Hepatocyte (in vitro differentiated cells): ENCODE data around the gene SYCP2L. TPM values are rescaled to one million over a fixed set of nuclear protein-coding genes. Genes with fewer than 3 reads are reported as not detected.

Source experiments
- DNase-seq: peaks from one replicate; pipeline ENCODE4 v3.0.0-alpha.2; 2016; ENCODE audit warnings: low spot score
- H2AFZ ChIP-seq: fragments of 200-600 bp; sonication (generic); 2 replicates; pipeline ENCODE4 v1.6.0; 2016; ENCODE audit warnings: antibody characterized with exemption, mild to moderate bottlenecking
- H3K27ac ChIP-seq: fragments of 200-600 bp; sonication (generic); 2 replicates; pipeline ENCODE4 v1.5.1; 2016; ENCODE audit warnings: mild to moderate bottlenecking
- H3K27me3 ChIP-seq: fragments of 200-600 bp; sonication (generic); 2 replicates; pipeline ENCODE4 v1.6.1; 2016
- H3K36me3 ChIP-seq: fragments of 200-600 bp; sonication (generic); replicated peaks from 2 replicates; pipeline ENCODE4 v1.5.1; 2016; ENCODE audit warnings: low read depth; ENCODE audit not compliant: insufficient read depth
- H3K4me1 ChIP-seq: fragments of 200-600 bp; sonication (generic); 2 replicates; pipeline ENCODE4 v1.5.1; 2016; ENCODE audit warnings: mild to moderate bottlenecking, moderate library complexity; ENCODE audit not compliant: insufficient read depth
- H3K4me2 ChIP-seq: fragments of 200-600 bp; sonication (generic); 2 replicates; pipeline ENCODE4 v1.6.0; 2016
- H3K4me3 ChIP-seq: fragments of 200-600 bp; sonication (generic); 2 replicates; pipeline ENCODE4 v1.5.1; 2016; ENCODE audit warnings: mild to moderate bottlenecking
- H3K79me2 ChIP-seq: fragments of 200-600 bp; sonication (generic); 2 replicates; pipeline ENCODE4 v1.6.0; 2017; ENCODE audit warnings: mild to moderate bottlenecking
- H3K9me2 ChIP-seq: fragments of 200-600 bp; sonication (generic); replicated peaks from 2 replicates; pipeline ENCODE4 v1.6.0; 2017; ENCODE audit warnings: mild to moderate bottlenecking; ENCODE audit not compliant: insufficient read depth
- H3K9me3 ChIP-seq: fragments of 200-600 bp; sonication (generic); 2 replicates; pipeline ENCODE4 v1.5.1; 2016; ENCODE audit warnings: low read depth, mild to moderate bottlenecking
- H4K20me1 ChIP-seq: fragments of 200-600 bp; sonication (generic); 2 replicates; pipeline ENCODE4 v1.6.0; 2016; ENCODE audit warnings: mild to moderate bottlenecking; ENCODE audit not compliant: insufficient read depth, poor library complexity, severe bottlenecking
- CTCF ChIP-seq: fragments of 200-600 bp; sonication (generic); IDR thresholded peaks from 2 replicates; pipeline ENCODE4 v1.5.1; 2016; ENCODE audit warnings: antibody characterized with exemption, mild to moderate bottlenecking; ENCODE audit not compliant: poor library complexity
- EZH2 ChIP-seq: fragments of 200-600 bp; sonication (generic); IDR thresholded peaks from 2 replicates; pipeline ENCODE4 v1.6.1; 2016; ENCODE audit warnings: antibody characterized with exemption, mild to moderate bottlenecking, borderline replicate concordance
- EZH2phosphoT487 ChIP-seq: fragments of 200-600 bp; sonication (generic); IDR thresholded peaks from one replicate; pipeline ENCODE4 v1.6.1; 2018; ENCODE audit warnings: antibody characterized with exemption, mild to moderate bottlenecking, low read depth, moderate library complexity; ENCODE audit not compliant: unreplicated experiment, severe bottlenecking
- WGBS: methylation state at CpG from one replicate; pipeline ENCODE4 v1.1.6; 2016; ENCODE audit warnings: low lambda C conversion rate; ENCODE audit errors: missing lambda C conversion rate; 5-methylcytosine and 5-hydroxymethylcytosine counted together
- polyA plus RNA-seq: library from polyadenylated mRNA; unstranded; fragments of >200 nt; fragmentation: Nextera tagmentation; extraction: Ambion mirVana; gene quantifications from 2 replicates; pipeline ENCODE4 v1.2.1, GENCODE V29; 2016
- total RNA-seq: library from RNA; depleted of rRNA; stranded (reverse); fragments of >200 nt; gene quantifications from 2 replicates; pipeline ENCODE4 v1.2.3, GENCODE V29; 2014

The SYCP2L gene
- total and polyA plus RNA-seq, 2 experiments from 2014 or later: 0.37 to 1.00 TPM

GRCh38 chr6:11021714-11022113 lies 134.9 kb downstream of the SYCP2L start:
- Histone ChIP-seq H3K27me3 (no peaks in the 10 kb centered on the region), H3K4me1 (peaks cover 10% of the 10 kb centered on the region), H3K4me2 (no peak overlapping the region), H3K9me3 (no peaks in the 10 kb centered on the region), H3K36me3 (no peaks in the 10 kb centered on the region), H4K20me1 (no peaks in the 10 kb centered on the region), H3K4me3 (no peak overlapping the region), H2AFZ (no peak overlapping the region), H3K27ac (no peak overlapping the region), H3K79me2 (peaks cover 14% of the 10 kb centered on the region), H3K9me2 (no peaks in the 10 kb centered on the region)
- DNase-seq: no peak
- 67% methylated on average over 7 of the region's 7 CpGs for WGBS
- no peak for TF ChIP-seq EZH2
- TF ChIP-seq CTCF: no peak

GRCh38 chr6:11023032-11023431 lies 136.2 kb downstream of the SYCP2L start:
- peaks cover 9% of the 10 kb centered on the region for H3K79me2 ChIP-seq
- no peak overlapping the region for H3K27ac ChIP-seq
- DNase-seq: no peak

More at GRCh38 chr6:11023032-11023431, 136.2 kb downstream of the SYCP2L start:
- Histone ChIP-seq H3K9me2 (no peaks in the 10 kb centered on the region), H3K4me2 (no peak overlapping the region), H3K36me3 (no peaks in the 10 kb centered on the region), H3K4me1 (peaks cover 10% of the 10 kb centered on the region), H3K4me3 (no peak overlapping the region), H3K27me3 (no peaks in the 10 kb centered on the region), H3K9me3 (no peaks in the 10 kb centered on the region), H4K20me1 (no peaks in the 10 kb centered on the region), H2AFZ (no peak overlapping the region)
- no peak for TF ChIP-seq CTCF
- TF ChIP-seq EZH2phosphoT487: no peak

Other genes with a start within 250 kb of the SYCP2L start
- gene C6orf52, start 192.4 kb upstream of the SYCP2L start, total RNA-seq: 1.2 and 13.1 TPM in 2 replicates
- gene C6orf52, start 192.4 kb upstream of the SYCP2L start, polyA plus RNA-seq: 6.5 and 6.8 TPM in 2 replicates
- 14.0 and 16.0 TPM in 2 replicates for gene PAK1IP1, start 192.1 kb upstream of the SYCP2L start, total RNA-seq
- 14.3 and 15.7 TPM in 2 replicates for gene PAK1IP1, start 192.1 kb upstream of the SYCP2L start, polyA plus RNA-seq
- gene TMEM14C, start 164.0 kb upstream of the SYCP2L start, total RNA-seq: 155 and 181 TPM in 2 replicates
- gene TMEM14C, start 164.0 kb upstream of the SYCP2L start, polyA plus RNA-seq: 170 and 176 TPM in 2 replicates
- gene TMEM14B, start 139.2 kb upstream of the SYCP2L start, total RNA-seq: 63.9 and 69.4 TPM in 2 replicates
- gene TMEM14B, start 139.2 kb upstream of the SYCP2L start, polyA plus RNA-seq: 108 and 126 TPM in 2 replicates
- 0.04 TPM in 1 of 2 replicates, not detected in the other for gene MAK, start 48.5 kb upstream of the SYCP2L start, total RNA-seq
- gene MAK, start 48.5 kb upstream of the SYCP2L start, polyA plus RNA-seq: 0.05 and 0.34 TPM in 2 replicates
- gene GCM2, start 5.0 kb upstream of the SYCP2L start, total RNA-seq: not detected in 2 replicates
- 0.17 TPM in 1 of 2 replicates, not detected in the other for gene GCM2, start 5.0 kb upstream of the SYCP2L start, polyA plus RNA-seq
- gene ELOVL2, start 157.3 kb downstream of the SYCP2L start, total RNA-seq: 20.8 and 24.8 TPM in 2 replicates
- 13.6 and 13.9 TPM in 2 replicates for gene ELOVL2, start 157.3 kb downstream of the SYCP2L start, polyA plus RNA-seq
- 16.0 and 18.2 TPM in 2 replicates for gene SMIM13, start 206.8 kb downstream of the SYCP2L start, total RNA-seq
- 9.3 and 12.3 TPM in 2 replicates for gene SMIM13, start 206.8 kb downstream of the SYCP2L start, polyA plus RNA-seq
- gene ERVFRD-1, start 224.7 kb downstream of the SYCP2L start, total RNA-seq: 1.7 and 2.2 TPM in 2 replicates
- 4.6 and 4.9 TPM in 2 replicates for gene ERVFRD-1, start 224.7 kb downstream of the SYCP2L start, polyA plus RNA-seq